Measurements from ENCODE around the gene VPS9D1.

VPS9D1 gene

GRCh38 chr16:89720813-89721545 lies at the start of gene VPS9D1, which contains the start of gene ZNF276:
VPS9D1 (minus strand) TSS chr16:89720898; CDS start chr16:89720861, 37 bp downstream.
ZNF276 (plus strand) TSS chr16:89721537; CDS start chr16:89721641, 104 bp downstream.
- DNase-seq = peak; percentile 20

GRCh38 chr16:89770367-89770766 lies 49.7 kb upstream of the VPS9D1 start:
- no peak for DNase-seq

GRCh38 chr16:89765292-89765830 lies 44.7 kb upstream of the VPS9D1 start:
- no peak for DNase-seq

- no peak for DNase-seq
Observed at GRCh38 chr16:89764711-89765201, 44.1 kb upstream of the VPS9D1 start.

- no peak for DNase-seq
Observed at GRCh38 chr16:89761304-89761922, 40.7 kb upstream of the VPS9D1 start.

GRCh38 chr16:89759746-89760340 lies 39.1 kb upstream of the VPS9D1 start:
- no peak for DNase-seq

GRCh38 chr16:89749637-89750036 lies 28.9 kb upstream of the VPS9D1 start:
- no peak for DNase-seq

- DNase-seq = no peak
Observed at GRCh38 chr16:89748921-89749320, 28.2 kb upstream of the VPS9D1 start.

- DNase-seq = no peak
Observed at GRCh38 chr16:89748076-89748475, 27.4 kb upstream of the VPS9D1 start.

GRCh38 chr16:89746043-89746442 lies 25.3 kb upstream of the VPS9D1 start:
- DNase-seq = no peak

GRCh38 chr16:89744813-89745212 lies 24.1 kb upstream of the VPS9D1 start:
- no peak for DNase-seq

- DNase-seq = no peak
Observed at GRCh38 chr16:89742948-89743347, 22.2 kb upstream of the VPS9D1 start.

- no peak for DNase-seq
Observed at GRCh38 chr16:89741342-89742014, 20.8 kb upstream of the VPS9D1 start.

- DNase-seq = no peak
Observed at GRCh38 chr16:89739383-89739782, 18.7 kb upstream of the VPS9D1 start.

- no peak for DNase-seq
Observed at GRCh38 chr16:89738538-89739317, 18.0 kb upstream of the VPS9D1 start.

GRCh38 chr16:89738072-89738377 lies 17.3 kb upstream of the VPS9D1 start:
- DNase-seq = no peak

- no peak for DNase-seq
Observed at GRCh38 chr16:89737341-89738071, 16.8 kb upstream of the VPS9D1 start.

GRCh38 chr16:89736554-89736953 lies 15.9 kb upstream of the VPS9D1 start:
- no peak for DNase-seq

GRCh38 chr16:89733792-89734191 lies 13.1 kb upstream of the VPS9D1 start:
- no peak for DNase-seq

GRCh38 chr16:89733322-89733721 lies 12.6 kb upstream of the VPS9D1 start:
- DNase-seq = no peak

GRCh38 chr16:89732918-89733242 lies 12.2 kb upstream of the VPS9D1 start:
- DNase-seq = no peak
